ENCODE data around the gene UTP14C.

DNA sequence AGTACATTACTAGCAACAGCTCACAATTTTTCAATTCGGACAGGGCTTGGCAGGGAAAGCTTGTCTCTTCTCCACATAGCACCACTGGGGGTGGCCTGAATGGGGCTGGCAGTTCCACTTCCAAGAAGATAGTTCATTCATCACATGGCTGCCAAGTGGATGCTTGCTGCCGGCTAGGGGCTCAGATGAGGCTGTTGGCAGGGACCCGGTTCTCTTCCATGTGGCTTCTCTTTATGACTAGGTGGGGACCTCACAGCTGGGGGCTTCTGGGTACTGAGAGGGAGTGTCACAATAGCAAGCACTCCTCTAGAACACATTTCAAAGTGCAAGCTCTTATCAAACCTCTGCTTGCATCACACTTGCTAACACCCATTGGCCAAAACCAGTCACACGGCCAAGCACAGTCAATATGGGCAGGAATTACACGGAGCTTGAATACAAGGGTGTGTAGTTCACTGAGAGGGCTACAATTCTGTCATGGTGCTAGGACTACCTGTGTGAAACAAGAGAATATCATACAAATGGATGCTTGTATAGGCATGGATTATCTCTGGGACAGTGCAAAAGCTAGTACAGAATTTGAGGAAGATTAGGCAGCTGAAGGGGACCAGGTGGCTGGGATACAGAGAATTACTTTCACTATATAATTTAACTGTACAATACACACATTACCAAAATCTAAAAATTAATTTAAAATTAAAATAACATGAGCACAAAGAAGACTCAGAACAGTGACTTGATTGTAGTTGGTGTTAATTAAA lies 45.5 kb upstream of the UTP14C start:
- TF ChIP-seq, protein P1, sequence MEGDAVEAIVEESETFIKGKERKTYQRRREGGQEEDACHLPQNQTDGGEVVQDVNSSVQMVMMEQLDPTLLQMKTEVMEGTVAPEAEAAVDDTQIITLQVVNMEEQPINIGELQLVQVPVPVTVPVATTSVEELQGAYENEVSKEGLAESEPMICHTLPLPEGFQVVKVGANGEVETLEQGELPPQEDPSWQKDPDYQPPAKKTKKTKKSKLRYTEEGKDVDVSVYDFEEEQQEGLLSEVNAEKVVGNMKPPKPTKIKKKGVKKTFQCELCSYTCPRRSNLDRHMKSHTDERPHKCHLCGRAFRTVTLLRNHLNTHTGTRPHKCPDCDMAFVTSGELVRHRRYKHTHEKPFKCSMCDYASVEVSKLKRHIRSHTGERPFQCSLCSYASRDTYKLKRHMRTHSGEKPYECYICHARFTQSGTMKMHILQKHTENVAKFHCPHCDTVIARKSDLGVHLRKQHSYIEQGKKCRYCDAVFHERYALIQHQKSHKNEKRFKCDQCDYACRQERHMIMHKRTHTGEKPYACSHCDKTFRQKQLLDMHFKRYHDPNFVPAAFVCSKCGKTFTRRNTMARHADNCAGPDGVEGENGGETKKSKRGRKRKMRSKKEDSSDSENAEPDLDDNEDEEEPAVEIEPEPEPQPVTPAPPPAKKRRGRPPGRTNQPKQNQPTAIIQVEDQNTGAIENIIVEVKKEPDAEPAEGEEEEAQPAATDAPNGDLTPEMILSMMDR (IDR thresholded peaks at IDR 0.05) = no peak
- TF ChIP-seq POLR2A (IDR thresholded peaks at IDR 0.05) = no peak
